K562 treated with DMSO at 1 percent for 48 hours (cell line): ENCODE data around the gene CNN1. TPM values are rescaled to one million over a fixed set of nuclear protein-coding genes. Genes with fewer than 3 reads are reported as not detected.

ENCODE experiments used
- total RNA-seq: library from RNA; unstranded; fragments of 300-600 nt; gene quantifications from 2 replicates; pipeline ENCODE4 v1.2.3, GENCODE V29; 2022; ENCODE audit warnings: low replicate concordance; ENCODE audit errors: extremely low read depth

CNN1 gene
- not detected in 2 replicates for total RNA-seq

GRCh38 chr19:11538232-11539036 is at the start of gene CNN1:
CNN1 (plus strand) TSS chr19:11538851; CDS start chr19:11538928, 77 bp downstream.

DNA sequence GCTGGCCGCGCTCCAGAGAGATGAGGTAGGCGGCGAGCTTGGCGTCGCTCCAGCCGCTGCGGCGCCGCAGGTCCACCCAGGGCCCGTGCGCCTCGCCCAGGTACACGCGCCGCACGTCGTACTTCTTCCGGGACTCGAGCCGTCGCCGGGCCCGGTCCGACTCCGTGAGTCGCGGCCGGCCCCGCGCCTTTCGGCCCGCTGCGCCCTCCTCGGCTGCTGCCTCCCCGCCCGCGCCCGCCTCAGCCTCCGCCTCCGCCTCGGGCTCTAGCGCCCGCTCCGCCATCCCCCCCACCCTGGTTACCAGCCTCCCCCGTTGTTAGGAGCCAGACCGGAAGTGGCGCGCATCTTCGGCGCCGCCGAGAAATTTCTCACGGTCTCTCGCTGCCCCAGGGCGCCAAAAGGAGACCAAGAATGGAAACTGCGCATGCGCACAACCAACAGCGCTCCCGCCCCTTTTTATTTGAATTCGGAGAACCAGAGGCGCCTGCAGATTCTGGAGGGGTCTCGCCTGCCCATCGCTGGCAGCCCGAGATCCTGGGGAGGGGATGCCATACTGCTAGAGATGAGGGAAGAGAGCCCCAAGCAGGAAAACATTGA is 33.0 kb upstream of the CNN1 start, which contains the start of gene ZNF653:
TSS of gene ZNF653 (minus strand) at position 336 of the 597 bp plus-strand sequence. CDS start at position 283, 53 bp downstream.

DNA sequence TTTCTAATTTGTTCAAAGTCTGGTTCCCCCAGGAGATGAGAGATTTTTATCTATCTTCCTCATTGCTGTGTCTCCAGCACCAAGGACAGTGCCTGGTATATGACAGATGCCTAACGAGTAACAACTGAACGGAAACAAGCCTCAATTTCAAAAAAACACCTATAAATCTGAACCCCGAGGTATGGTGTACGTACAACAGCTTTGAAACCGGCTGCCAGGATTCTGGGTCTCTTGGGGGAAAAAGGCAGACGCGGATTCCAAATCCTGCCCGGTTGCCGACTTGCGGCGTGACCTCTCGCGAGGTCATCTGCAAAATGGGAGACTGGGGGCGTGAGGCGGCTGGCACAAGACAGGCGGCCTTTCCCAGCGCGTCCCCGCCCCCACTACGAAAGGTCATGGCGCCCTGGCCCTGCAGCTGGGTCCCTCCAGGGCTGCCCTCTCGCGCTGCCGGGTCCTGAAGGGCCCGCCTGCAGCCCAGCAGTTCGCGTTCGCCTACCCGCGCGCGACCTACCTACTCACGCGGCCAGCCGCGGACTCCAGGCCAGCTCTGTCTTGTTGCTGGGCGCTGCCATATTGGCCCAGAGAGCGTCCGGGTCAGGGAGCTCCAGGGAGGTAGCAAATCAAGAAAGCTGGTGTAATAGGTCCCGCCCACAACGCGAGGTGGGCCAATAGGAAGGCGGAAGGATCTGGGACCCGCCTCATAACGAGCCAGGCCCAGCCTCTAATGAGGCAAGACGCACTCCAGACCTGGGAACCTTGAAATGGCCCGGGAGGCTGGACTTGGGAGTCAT is 9.9 kb upstream of the CNN1 start, which contains the start of gene ECSIT:
TSS of gene ECSIT (minus strand) at position 584 of the 791 bp plus-strand sequence. CDS start 9,964 bp downstream, outside the sequence.

GRCh38 chr19:11558881-11559828 is 20.5 kb downstream of the CNN1 start, which contains the start of gene ELOF1:
ELOF1 (minus strand) TSS chr19:11559230; CDS start chr19:11554347, 4,883 bp downstream.

DNA sequence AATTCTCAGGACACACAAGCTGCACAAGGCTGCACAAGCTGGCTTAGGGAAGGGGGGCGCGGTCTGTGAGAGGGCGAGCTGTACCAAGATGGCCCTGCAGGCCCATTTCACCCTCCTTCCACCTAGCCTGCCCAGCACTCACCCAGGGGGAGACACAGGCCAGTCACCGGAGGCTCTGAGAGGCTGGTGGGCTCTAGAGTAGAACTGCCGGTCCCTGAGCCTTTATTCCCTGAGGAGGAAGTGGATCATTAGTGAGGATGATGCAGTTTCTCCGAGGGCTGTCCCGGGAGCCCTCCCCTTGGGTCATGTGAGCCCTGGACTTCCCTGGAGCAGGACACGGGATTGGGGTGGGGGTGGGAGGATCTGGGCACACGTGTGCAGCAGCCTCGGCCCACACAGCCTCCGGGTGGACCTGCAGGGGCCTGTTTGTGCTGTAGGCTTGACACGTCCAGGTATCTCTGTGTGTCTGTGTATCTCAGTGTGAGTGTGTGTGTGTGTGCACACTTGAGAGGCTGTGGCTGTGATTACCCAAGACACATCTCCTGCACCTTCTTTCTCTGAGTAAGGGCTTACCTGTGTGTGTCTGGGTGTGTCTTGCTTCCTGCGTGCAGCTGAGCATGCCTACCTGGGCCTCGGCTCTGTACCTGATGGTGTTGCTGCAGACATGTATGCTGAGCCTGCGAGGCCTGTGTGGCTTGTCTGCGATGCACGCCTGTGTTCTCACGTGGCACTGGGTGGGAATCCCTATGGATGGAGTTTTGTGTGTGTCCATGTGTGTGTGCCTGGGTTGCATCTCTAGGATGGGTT is 39.0 kb downstream of the CNN1 start, which contains the start of gene ACP5:
TSS of gene ACP5 (minus strand) at position 195 of the 807 bp plus-strand sequence. CDS start 328 bp downstream, outside the sequence.

GRCh38 chr19:11597202-11598102 is 58.8 kb downstream of the CNN1 start, which contains the start of gene ZNF627:
ZNF627 (plus strand) TSS chr19:11597483; CDS start chr19:11597628, 145 bp downstream.

Other genes starting within 250 kb of the CNN1 start
- not detected in 2 replicates for gene TSPAN16, start 242.7 kb upstream of the CNN1 start, total RNA-seq
- gene RAB3D, start 199.2 kb upstream of the CNN1 start, total RNA-seq = not detected in 2 replicates
- not detected in 2 replicates for gene TMEM205, start 192.6 kb upstream of the CNN1 start, total RNA-seq
- gene CCDC159, start 192.3 kb upstream of the CNN1 start, total RNA-seq = not detected in 2 replicates
- not detected in 2 replicates for gene PLPPR2, start 183.4 kb upstream of the CNN1 start, total RNA-seq
- not detected in 2 replicates for gene SWSAP1, start 164.2 kb upstream of the CNN1 start, total RNA-seq
- gene EPOR, start 154.5 kb upstream of the CNN1 start, total RNA-seq = not detected in 2 replicates
- not detected in 2 replicates for gene RGL3, start 119.5 kb upstream of the CNN1 start, total RNA-seq
- gene ODAD3, start 103.7 kb upstream of the CNN1 start, total RNA-seq = not detected in 2 replicates
- 230 TPM in 1 of 2 replicates, not detected in the other for gene PRKCSH, start 103.2 kb upstream of the CNN1 start, total RNA-seq
- not detected in 2 replicates for gene ELAVL3, start 57.8 kb upstream of the CNN1 start, total RNA-seq
- not detected in 2 replicates for gene ZNF653, start 33.0 kb upstream of the CNN1 start, total RNA-seq
- gene ECSIT, start 9.7 kb upstream of the CNN1 start, total RNA-seq = not detected in 2 replicates
- not detected in 2 replicates for gene ELOF1, start 20.4 kb downstream of the CNN1 start, total RNA-seq
- not detected in 2 replicates for gene ACP5, start 38.8 kb downstream of the CNN1 start, total RNA-seq
- gene ZNF627, start 58.6 kb downstream of the CNN1 start, total RNA-seq = not detected in 2 replicates
- not detected in 2 replicates for gene ZNF823, start 200.1 kb downstream of the CNN1 start, total RNA-seq
- not detected in 2 replicates for gene ZNF441, start 228.1 kb downstream of the CNN1 start, total RNA-seq